ENCODE results near the gene ZNF417. TPM values are rescaled to one million over a fixed set of nuclear protein-coding genes. Genes with fewer than 3 reads are reported as not detected.

ZNF417 gene
- total and polyA plus RNA-seq, 2 of the 13 experiments (the other 11 are each of a cell fraction or from before 2014, with no cell fraction given) = 2.9 to 13.7 TPM

DNA sequence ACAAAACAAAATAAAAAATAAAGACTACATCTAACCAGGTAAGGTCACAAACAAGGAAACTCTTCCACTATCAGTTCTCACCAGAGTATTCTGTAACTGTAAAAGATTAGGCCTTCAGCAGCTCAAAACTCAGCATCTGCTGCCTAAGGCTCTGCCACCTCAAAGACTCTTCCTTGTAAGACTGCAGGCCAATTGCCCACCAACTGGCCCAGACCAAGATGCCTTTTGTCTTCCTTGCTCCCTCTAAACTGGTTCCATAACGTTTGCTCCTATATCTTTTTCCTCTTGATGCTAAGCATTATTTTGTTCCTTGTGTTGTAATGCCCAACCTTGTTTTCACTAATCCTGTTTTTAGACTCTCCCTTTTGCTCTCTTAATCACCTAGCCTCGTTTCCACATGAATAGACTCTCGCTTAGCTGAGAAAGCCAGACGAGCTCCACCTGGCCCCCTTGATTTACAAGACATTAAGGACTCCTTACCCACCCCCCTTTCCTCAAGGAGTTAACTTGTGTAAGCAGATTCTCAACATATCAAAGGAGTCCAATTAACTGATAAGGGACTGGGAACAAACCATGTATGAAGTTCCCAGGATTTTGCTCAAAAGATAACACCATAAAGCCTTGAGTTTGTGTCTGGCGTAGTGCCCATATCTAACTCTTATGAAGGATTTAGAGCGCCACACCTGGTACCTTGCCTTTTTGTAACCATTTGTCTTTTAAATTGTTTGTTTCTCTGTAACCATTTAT lies 29.0 kb downstream of the ZNF417 start (continued):
- TF ChIP-seq, protein P1, sequence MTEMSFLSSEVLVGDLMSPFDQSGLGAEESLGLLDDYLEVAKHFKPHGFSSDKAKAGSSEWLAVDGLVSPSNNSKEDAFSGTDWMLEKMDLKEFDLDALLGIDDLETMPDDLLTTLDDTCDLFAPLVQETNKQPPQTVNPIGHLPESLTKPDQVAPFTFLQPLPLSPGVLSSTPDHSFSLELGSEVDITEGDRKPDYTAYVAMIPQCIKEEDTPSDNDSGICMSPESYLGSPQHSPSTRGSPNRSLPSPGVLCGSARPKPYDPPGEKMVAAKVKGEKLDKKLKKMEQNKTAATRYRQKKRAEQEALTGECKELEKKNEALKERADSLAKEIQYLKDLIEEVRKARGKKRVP (CRISPR knock-in tag; IDR thresholded peaks at IDR 0.05) = no peak
- TF ChIP-seq ZMAT3 (CRISPR knock-in tag; conservative IDR thresholded peaks at IDR 0.05) = no peak

DNA sequence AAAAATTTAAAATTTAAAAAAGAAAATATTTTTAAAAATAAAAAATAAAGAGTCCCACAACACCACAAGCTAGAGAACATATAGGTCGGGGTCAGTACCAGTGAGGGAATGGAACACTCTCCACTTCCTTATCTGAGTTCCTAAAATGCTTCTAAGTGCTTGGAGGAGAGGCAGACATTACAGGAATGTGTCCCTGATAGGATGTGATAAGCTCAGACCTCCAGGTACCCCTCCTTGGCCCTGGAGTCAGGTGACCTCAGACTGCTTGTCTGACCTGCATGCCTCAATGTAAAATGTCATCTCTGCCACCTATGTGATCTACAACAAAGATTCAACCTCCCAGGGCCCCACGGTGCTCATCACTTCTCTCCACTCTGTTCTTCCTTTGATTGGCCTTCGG lies 30.3 kb downstream of the ZNF417 start:
- ATAC-seq = no peak
- in situ Hi-C loops (cut with HindIII; ENCODE audit: extremely low pct_ligation_motif_present, low pct_unique_long_range_greater_than_20kb) (no loop called here), intact Hi-C loops (cut with micrococcal nuclease; ENCODE audit: unreplicated experiment) (no loop called here)
- Histone ChIP-seq H3K9me3 (ENCODE audit: low read length) (no peaks in the 10 kb centered on the region), H3K4me3 (replicated peaks in 1 of 3; ENCODE audit: insufficient read depth in 1 of 3, low read depth in 2 of 3, low read length in 3 of 3) (no peak overlapping the region), H3K36me3 (replicated peaks in 1 of 2; ENCODE audit: control insufficient read depth in 1 of 2, insufficient read depth in 2 of 2, low read length in 2 of 2) (no peaks in the 10 kb centered on the region), H3K79me2 (ENCODE audit: insufficient read depth, low read length) (no peaks in the 10 kb centered on the region), H3K27ac (ENCODE audit: extremely low read length, insufficient read depth, low read length) (no peak overlapping the region), H3K27me3 (ENCODE audit: control insufficient read depth in 1 of 2, insufficient read depth in 2 of 2, low read length in 2 of 2) (no peaks in the 10 kb centered on the region), H4K20me1 (ENCODE audit: insufficient read depth, low read length) (no peaks in the 10 kb centered on the region), H3K4me1 (ENCODE audit: insufficient read depth, low read length) (no peaks in the 10 kb centered on the region), H3K9ac (ENCODE audit: insufficient read depth, low read depth, low read length) (no peak overlapping the region), H3K4me2 (ENCODE audit: low read depth, low read length) (no peak overlapping the region), H2AFZ (ENCODE audit: low read length) (no peak overlapping the region)
- DNase-seq (ENCODE audit: low spot score) = no peak
- BruUV-seq (replicated peaks) = no TSS peak
- ChIA-PET CTCF (ENCODE audit: low intra/inter-chr PET ratio, low total read pairs) (no interaction called here), POLR2A (no interaction called here)
- TF ChIP-seq RORA (CRISPR knock-in tag; IDR thresholded peaks at IDR 0.05) = no peak
- no peak for TF ChIP-seq FOXK1 (CRISPR knock-in tag; IDR thresholded peaks at IDR 0.05; ENCODE audit: borderline replicate concordance, low read depth)
- TF ChIP-seq, protein P2, sequence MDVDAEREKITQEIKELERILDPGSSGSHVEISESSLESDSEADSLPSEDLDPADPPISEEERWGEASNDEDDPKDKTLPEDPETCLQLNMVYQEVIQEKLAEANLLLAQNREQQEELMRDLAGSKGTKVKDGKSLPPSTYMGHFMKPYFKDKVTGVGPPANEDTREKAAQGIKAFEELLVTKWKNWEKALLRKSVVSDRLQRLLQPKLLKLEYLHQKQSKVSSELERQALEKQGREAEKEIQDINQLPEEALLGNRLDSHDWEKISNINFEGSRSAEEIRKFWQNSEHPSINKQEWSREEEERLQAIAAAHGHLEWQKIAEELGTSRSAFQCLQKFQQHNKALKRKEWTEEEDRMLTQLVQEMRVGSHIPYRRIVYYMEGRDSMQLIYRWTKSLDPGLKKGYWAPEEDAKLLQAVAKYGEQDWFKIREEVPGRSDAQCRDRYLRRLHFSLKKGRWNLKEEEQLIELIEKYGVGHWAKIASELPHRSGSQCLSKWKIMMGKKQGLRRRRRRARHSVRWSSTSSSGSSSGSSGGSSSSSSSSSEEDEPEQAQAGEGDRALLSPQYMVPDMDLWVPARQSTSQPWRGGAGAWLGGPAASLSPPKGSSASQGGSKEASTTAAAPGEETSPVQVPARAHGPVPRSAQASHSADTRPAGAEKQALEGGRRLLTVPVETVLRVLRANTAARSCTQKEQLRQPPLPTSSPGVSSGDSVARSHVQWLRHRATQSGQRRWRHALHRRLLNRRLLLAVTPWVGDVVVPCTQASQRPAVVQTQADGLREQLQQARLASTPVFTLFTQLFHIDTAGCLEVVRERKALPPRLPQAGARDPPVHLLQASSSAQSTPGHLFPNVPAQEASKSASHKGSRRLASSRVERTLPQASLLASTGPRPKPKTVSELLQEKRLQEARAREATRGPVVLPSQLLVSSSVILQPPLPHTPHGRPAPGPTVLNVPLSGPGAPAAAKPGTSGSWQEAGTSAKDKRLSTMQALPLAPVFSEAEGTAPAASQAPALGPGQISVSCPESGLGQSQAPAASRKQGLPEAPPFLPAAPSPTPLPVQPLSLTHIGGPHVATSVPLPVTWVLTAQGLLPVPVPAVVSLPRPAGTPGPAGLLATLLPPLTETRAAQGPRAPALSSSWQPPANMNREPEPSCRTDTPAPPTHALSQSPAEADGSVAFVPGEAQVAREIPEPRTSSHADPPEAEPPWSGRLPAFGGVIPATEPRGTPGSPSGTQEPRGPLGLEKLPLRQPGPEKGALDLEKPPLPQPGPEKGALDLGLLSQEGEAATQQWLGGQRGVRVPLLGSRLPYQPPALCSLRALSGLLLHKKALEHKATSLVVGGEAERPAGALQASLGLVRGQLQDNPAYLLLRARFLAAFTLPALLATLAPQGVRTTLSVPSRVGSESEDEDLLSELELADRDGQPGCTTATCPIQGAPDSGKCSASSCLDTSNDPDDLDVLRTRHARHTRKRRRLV (CRISPR knock-in tag; IDR thresholded peaks at IDR 0.05) = no peak
- WGBS (ENCODE audit: low lambda C conversion rate) = 80% methylated on average over 3 of the region's 3 CpGs
- no peak for FAIRE-seq

Data from HepG2 (cell line).